Fibroblast of lung (primary cell): ENCODE results near the gene SLC12A4.

Experiments used
- CTCF ChIP-seq, 2 donors: IDR thresholded peaks in 1 of 2; conservative IDR thresholded peaks in 1 of 2; 1 replicate in 1 of 2; 2 replicates in 1 of 2; pipeline ENCODE4 v1.5.1; 2011 to 2012; ENCODE audit warnings: low read length in 2 of 2, control low read depth in 1 of 2, inconsistent platforms in 1 of 2, low read depth in 1 of 2, mild to moderate bottlenecking in 1 of 2
- EZH2 ChIP-seq: IDR thresholded peaks from 2 replicates; pipeline ENCODE4 v1.5.1; 2012; ENCODE audit warnings: low read length, control low read depth, mild to moderate bottlenecking; ENCODE audit errors: missing control alignments

- TF ChIP-seq CTCF (conservative IDR thresholded peaks at IDR 0.05 in 1 of 2, IDR thresholded peaks at IDR 0.05 in 1 of 2; ENCODE audit: low read depth in 1 of 2, low read length in 2 of 2), result no peak
- no peak for TF ChIP-seq EZH2
Measured at GRCh38 chr16:67922221-67922620, 46.2 kb downstream of the SLC12A4 start.
